COLO668 (cell line): ENCODE data around the gene MAB21L3.

Experiments
- DNase-seq: peaks from one replicate; lab custom pipeline; 2025; ENCODE audit not compliant: unreplicated experiment; lab: John Stamatoyannopoulos, UW

MAB21L3 gene

DNA sequence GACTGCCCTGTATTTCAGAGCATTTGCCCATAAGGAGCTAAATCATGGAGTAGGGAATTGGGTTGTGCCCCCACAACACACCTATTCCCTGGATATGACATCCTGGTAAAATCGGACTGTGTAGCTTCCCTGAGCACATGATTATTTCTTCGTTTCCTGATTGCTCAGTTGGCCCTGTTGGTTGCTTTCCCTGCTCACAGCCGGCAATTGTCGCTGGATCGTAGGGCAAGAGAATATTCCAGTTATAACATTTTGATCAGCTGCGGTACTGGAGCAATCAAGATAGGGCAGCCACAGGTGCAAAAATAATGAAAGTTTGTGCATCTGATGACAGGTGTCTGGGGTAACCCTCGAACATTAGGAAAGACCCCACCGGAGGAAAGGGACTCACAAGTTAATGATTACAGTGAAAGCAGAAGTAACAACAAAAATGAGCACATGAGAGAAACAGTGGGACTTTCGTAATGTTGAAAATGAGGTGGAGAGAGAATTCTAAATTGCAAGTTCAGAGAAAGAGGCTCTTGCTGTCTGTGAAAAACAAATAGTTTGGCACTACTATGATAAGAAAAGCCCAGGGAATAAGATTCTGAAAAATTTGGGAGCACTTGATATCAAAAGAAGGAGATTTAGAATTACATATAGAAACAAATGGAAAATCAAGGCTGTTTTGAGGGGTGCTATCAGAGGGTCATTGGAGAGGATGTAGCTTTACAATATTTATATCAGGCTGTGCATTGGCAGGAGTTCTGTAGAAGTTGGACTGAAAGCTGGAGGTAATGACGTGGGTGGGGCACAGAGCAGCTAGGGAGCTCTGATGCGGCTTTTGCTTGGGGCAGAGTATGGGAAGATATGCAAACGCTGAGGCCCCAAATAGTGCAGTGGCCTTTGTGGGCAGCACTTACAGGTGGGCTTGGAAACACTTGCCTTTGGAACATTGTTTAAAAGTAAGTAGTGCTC, at the start of gene MAB21L3:
Gene MAB21L3 (plus strand): TSS at position 833 of the 957 bp plus-strand sequence. CDS start 1,217 bp downstream, outside the sequence.
- DNase-seq = no peak

DNA sequence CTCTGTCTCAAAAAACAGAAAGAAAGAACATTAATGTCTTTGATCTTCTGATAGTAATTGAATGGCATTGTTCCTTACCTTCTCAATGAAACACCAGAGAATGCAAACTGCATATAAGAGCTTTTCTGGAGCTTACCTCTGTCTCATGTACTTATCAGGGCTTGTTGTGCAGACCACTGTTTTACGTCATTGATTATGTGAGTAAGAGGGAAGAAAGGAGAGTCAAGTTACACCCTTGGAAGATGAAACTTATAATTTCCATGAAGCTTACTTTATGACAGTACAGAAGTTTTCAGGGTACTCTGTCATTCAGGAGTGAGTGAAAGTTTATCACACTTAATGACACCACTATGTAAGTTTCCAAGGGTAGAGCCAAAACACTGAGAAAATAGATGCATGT, 49.0 kb upstream of the MAB21L3 start:
- no peak for DNase-seq

GRCh38 chr1:116064616-116065015, 46.6 kb upstream of the MAB21L3 start:
- no peak for DNase-seq

GRCh38 chr1:116066868-116067565, 44.2 kb upstream of the MAB21L3 start:
- DNase-seq = no peak

DNA sequence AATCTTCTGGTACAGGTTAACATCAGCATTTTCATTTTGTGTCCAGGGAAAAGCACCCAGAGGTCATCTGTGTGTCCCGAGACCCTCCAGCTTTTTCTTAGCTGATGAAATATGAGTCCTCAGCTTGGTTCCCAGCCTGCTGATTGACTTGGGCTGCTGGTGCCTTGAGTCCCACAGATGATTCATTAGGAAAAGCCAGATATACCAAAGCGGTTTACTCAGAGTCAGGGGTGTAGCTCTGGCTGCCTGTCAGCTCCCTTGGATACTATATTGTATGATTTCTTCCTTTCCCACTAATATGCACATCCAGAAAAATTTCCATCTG, 43.7 kb upstream of the MAB21L3 start:
- no peak for DNase-seq

DNA sequence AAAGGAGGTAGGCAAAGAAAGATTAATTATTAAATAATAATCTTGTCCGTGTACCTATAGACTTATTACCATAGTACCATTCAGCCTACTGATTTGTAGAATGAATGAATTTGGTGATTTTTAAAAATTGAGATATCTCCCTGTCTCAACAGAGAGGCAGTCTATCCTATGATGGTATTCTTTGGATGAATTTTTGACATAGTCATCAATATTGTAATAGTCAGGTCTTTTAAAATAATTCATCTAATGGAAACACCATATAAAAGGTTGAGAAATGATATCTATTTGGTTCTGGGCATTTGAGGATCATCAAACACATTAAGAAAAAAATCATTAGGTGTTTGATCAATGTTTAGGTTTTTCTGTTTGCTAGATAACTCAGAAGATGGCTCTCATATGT, 35.6 kb upstream of the MAB21L3 start:
- DNase-seq = no peak

GRCh38 chr1:116075990-116076389, 35.2 kb upstream of the MAB21L3 start:
- no peak for DNase-seq

- DNase-seq = no peak
Observed at GRCh38 chr1:116076831-116077230, 34.4 kb upstream of the MAB21L3 start.

DNA sequence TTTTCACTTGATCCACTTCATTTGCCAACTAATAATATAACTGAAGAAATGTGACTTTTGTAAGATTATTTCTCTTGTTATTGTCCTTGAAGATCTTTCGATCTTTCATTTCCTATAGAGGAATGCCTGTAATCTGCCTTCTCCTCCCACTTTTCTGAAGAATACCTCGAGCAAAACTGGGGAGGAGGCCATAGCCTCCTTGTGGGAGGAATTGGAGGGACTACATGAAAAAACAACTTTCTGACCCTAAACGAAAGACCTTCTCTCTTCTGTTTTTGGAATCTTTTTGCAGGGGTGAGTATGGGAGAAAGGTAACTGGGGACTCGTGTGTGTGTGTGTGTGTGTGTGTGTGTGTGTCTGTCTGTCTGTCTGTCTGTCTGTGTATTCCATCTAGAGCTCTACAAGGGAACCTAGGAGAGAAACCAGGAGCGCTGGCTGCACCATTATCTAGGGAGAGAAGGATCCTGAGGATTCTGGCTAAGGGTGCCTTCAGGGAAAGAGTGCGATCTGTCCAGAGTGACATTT, 32.4 kb upstream of the MAB21L3 start:
- no peak for DNase-seq

DNA sequence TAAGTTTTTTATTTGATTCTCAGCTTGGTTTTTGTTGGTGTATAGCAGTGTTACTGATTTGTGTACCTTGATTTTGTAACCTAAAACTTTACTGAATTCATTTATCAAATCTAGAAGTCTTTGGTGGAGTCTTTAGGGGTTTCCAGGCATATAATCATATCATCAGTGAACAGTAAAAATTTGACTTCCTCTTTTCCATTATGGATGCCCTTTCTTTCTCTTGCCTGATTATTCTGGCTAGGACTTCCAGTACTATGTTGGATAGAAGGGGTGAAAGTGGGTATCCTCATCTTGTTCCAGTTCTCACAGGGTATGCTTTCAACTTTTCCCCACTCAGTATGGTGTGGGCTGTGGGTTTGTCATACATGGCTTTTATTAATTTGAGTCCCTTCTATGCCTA, 23.6 kb upstream of the MAB21L3 start:
- DNase-seq = no peak

- DNase-seq = no peak
Observed at GRCh38 chr1:116089870-116090269, 21.3 kb upstream of the MAB21L3 start.

- DNase-seq = no peak
Observed at GRCh38 chr1:116091083-116091482, 20.1 kb upstream of the MAB21L3 start.

DNA sequence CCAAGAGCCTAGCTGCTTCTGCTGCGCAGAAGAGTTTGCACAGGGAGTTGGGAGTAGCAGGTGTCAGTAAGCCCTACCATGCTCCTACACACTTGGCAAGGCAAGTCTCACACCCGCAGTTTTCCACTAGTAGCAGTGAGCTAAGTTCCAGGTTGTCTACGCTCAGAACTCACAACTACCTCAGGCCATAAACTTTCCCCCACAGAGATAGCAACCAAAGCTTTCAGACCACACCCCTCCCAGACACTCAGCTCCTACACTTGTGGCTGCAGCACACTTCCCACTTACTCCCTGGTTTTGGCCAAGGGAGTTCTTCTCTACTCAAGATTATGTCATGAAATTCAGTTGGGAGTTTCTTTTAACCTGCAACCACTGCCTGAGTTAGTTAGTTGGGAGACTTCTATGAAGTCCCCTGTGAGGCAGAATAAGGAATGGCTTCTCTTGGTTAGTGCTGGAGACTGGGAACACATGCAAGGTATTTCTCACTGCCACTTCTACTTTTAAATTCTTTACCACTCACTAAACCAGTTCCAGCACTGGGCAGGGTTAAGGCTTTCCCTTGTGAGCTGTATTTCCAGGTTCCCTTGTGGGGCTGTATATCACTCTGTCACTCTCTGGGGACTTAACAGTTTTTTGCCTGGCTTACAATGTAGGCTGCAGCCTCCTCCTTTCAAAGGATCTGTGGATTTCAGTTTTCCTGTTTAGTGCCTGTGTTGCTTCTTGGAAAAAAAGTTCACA, 18.3 kb upstream of the MAB21L3 start:
- no peak for DNase-seq

DNA sequence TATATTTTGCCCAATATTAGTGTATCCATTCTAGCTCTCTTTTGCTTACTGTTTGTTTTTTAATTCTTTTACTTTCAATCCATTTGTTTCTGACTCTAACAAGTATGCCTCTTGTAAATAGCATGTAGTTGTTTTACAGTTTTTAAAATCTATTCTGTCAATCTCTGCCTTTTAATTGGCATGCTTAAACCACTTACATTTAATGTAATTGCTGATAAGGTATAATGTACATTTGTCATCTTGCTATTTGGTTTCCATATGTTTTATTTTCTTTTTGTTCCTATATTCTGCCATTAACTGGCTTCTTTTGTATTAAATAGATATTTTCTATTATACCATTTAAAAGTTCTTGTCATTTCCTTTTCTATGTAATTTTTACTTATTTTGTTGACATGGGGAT, 16.2 kb upstream of the MAB21L3 start:
- no peak for DNase-seq

DNA sequence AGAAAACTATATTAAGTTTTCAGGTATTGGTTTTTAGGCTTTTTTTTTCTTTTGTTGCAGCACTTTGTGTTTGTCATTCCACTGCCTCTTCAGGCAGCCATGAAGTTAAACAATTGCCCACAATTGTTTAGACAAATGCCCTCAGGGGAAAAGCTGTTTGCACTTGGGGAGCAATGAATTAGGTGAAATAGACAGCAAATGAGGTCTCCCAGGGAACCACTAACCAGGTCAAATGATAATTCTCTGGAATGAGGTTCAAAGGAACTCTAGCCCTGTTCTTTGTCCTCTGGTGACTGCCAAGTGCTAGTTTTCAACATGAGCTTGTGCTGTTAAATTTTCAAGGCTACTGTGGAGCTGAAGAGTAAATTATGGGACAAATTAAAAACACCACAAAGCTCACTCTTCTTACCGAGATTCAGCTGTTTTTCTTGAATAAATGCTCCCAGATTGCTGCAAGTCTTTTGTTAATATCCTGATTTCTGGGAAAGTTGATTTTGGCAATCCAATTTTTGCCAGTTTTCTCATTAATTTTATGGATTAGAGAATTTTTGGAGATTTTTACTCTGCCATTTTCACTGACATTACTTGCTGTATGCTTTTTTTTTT, 15.1 kb upstream of the MAB21L3 start:
- no peak for DNase-seq

GRCh38 chr1:116097626-116098025, 13.6 kb upstream of the MAB21L3 start:
- no peak for DNase-seq

GRCh38 chr1:116099379-116099778, 11.8 kb upstream of the MAB21L3 start:
- DNase-seq = no peak

GRCh38 chr1:116099919-116100318, 11.3 kb upstream of the MAB21L3 start:
- DNase-seq = no peak

DNA sequence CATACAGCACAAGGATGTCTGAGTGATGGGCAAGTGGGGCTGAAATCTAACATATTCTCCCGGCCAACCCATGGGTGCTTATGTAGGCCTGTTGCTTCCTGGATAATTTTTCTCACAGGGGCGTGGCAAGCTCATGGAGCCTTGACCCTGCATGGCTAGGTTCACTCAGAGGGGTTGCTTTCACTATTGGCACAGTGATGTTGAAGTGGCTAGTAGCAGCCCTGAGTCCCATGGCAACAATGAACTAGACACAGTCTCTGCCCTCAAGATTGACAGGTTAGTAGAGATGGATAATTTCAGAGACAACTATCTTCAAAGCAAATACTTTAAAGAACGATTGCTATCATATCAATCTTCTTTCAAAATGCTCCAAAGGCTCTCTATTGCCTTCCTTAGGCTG, 6.5 kb upstream of the MAB21L3 start:
- no peak for DNase-seq

DNA sequence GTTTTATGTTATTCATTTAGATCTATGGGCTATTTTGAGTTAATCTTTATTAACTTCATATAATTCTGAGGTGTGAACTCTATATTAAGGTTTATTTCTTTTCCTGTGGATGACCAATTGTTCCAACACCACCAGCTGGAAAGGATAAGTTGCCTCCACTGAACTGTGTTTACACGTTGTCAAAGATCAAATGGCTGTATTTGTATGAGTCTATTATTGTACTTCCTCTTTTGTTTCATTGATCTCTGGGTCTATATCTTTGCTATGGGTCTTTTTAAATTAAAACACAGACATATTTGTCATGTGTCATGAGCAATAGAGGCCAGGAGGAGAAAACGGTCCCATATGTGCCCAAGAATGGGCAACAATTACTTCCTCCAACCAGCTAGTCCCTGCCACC, 5.2 kb upstream of the MAB21L3 start:
- no peak for DNase-seq

- no peak for DNase-seq
Observed at GRCh38 chr1:116106646-116107045, 4.6 kb upstream of the MAB21L3 start.
